HFF-Myc (cell line): ENCODE data around the gene DLX3.

Source experiments
- DNase-seq: peaks from one replicate; pipeline ENCODE4 v3.0.0-alpha.2; 2011; ENCODE audit warnings: low read depth; ENCODE audit errors: extremely low read depth
- H3K4me3 ChIP-seq: replicated peaks from 2 replicates; pipeline ENCODE4 v1.5.1; 2011; ENCODE audit warnings: low read depth, mild to moderate bottlenecking, control low read depth, low read length
- CTCF ChIP-seq: IDR thresholded peaks from 2 replicates; pipeline ENCODE4 v1.5.1; 2012; ENCODE audit warnings: mild to moderate bottlenecking, low read depth, low read length, control low read depth; ENCODE audit errors: missing control alignments

Gene DLX3

GRCh38 chr17:49993423-49994060 is 1.5 kb downstream of the DLX3 start:
- TF ChIP-seq CTCF: no peak
- peak overlapping the region; percentile 7; the same call in 1 of the 2 replicates for H3K4me3 ChIP-seq
- DNase-seq: no peak

- TF ChIP-seq CTCF: no peak
- no peak overlapping the region for H3K4me3 ChIP-seq
- no peak for DNase-seq
Measured at GRCh38 chr17:49992933-49993422, 2.0 kb downstream of the DLX3 start.

DNA sequence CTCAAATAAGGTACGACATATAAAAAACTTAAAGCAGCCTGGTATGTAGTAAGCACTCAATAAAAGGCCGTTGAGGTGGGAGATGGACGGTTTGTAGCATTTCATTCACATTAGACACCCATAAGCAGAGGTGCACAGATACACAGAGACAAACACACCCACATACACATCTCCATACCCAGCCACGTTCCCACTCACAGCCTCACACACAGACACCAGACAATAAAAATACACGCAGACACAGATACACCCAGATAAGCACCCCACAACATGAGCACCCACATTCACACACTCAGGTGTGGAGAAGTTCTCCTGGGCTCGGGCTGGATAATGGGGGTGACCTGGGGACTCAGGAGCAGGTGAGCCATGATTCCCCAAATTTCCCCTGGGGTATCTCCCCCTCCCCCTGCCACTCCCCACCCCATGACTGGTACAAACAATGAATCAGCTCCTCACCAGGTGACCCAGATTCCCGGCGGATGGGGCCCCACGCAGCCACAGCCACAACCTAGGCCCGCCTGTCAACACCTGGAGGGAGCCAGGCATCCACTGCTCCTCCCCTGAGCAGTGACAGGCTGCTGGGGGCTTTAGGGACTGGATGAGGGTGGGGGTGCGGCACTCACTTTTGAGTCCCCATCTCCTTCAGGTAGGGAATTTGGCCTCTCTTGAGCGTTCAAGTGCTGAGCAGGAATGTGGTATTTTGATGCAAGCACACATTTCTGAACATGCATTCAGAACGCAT is 2.7 kb downstream of the DLX3 start:
- TF ChIP-seq CTCF: no peak
- no peak for DNase-seq
- H3K4me3 ChIP-seq: no peak overlapping the region

DNA sequence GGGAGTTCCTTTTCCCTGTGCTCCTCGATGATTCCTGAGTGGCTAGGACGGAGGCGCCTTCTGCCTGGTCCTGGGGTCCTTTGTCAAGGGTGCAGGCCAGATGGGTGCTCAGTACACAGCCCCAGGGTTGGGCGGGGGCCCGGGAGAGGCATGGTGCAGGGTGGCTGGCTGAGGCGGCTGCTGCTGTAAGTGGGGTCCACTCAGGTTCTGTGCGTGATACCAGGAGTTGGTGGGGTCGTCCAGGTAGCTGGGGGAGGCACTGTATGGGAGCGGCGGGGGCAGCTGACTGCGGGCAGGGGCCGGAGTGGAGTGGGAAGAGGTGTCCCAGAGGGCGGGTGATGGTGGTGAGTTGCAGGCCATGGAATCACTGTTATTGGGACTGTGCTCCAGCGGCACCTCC is 3.6 kb downstream of the DLX3 start:
- no peak for DNase-seq
- H3K4me3 ChIP-seq: no peak overlapping the region
- no peak for TF ChIP-seq CTCF

- DNase-seq: no peak
- no peak for TF ChIP-seq CTCF
- H3K4me3 ChIP-seq: no peak overlapping the region
Measured at GRCh38 chr17:49990921-49991320, 4.1 kb downstream of the DLX3 start.

DNA sequence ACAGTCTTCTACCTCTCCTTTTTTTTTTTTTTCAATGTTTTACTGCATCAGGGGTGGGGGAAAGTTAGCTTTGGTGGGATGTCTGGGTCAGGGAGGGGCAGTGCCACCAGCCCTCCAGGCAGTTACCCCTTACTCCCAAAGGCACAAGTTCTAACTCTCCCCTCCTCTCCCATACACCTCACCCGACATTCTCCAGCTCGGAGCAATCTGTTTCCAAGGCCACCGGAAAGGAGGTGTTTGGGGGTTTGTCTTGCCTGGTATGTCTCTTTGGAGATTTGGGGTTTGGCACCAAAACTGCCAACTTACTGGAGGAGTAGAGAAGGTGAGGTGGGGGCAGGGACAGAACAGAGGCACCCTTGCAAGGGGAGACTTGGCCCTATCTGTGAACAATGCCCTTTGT is 4.7 kb downstream of the DLX3 start:
- H3K4me3 ChIP-seq: no peak overlapping the region
- no peak for DNase-seq
- no peak for TF ChIP-seq CTCF
